ENCODE results near the gene NANOS2. TPM values are rescaled to one million over a fixed set of nuclear protein-coding genes. Genes with fewer than 3 reads are reported as not detected.

Gene NANOS2
- polyA plus RNA-seq, 1 experiment, result not detected

DNA sequence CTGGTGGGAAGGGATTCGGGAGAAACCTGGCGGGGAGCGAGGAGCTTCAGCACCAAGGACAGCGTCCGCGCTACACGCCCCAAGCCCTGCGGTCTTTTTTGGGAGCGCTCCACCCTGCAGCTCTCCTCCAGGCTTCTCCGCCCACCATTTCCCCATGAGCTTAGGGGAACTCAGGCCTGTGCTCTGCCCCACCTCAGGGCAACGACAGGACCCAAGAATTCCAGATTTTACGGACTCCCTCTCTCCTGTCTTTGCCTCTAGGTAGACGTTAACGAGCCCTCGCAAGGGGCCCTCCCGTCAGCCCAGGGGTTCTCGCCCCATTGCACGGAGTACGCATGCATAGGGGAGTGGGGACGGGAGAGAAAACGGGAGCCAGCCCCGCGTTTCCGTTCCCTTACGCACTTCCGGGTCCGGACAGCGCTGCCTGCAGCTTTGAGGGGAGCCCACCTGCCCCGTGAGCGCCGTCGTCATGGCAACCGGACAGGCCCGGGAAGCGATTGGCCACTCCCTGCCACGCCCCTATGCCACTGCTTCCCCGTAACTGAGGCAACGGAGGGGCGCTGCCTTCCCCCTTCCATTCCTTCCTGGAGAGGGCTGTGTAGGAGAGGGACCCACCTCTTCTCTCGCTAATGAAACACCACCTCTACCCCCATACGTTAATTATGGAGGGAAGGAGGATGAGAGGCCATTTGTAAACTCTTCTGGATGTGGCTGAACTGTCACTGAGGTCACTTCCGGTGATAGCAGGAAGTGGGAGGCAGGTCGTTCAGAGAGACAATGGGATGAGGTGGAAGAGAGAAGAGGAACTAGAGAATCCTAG is 38.3 kb upstream of the NANOS2 start:
- TF ChIP-seq, protein P1, sequence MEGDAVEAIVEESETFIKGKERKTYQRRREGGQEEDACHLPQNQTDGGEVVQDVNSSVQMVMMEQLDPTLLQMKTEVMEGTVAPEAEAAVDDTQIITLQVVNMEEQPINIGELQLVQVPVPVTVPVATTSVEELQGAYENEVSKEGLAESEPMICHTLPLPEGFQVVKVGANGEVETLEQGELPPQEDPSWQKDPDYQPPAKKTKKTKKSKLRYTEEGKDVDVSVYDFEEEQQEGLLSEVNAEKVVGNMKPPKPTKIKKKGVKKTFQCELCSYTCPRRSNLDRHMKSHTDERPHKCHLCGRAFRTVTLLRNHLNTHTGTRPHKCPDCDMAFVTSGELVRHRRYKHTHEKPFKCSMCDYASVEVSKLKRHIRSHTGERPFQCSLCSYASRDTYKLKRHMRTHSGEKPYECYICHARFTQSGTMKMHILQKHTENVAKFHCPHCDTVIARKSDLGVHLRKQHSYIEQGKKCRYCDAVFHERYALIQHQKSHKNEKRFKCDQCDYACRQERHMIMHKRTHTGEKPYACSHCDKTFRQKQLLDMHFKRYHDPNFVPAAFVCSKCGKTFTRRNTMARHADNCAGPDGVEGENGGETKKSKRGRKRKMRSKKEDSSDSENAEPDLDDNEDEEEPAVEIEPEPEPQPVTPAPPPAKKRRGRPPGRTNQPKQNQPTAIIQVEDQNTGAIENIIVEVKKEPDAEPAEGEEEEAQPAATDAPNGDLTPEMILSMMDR (IDR thresholded peaks at IDR 0.05; ENCODE audit: insufficient read depth, low read depth, low read length), result no peak
- ChIA-PET POLR2A (no interaction called here), CTCF (interaction anchor here (0.6 to 0.9 kb wide), 2 partner anchors 12 to 76 kb away, joined by 3 read pairs; no protein-coding TSS in a partner anchor)
- no peaks in the 10 kb centered on the region; the same call in 1 of the 2 replicates for H3K27me3 ChIP-seq (ENCODE audit: control insufficient read depth, insufficient read depth, low read length)
- no peaks in the 10 kb centered on the region for H3K36me3 ChIP-seq (ENCODE audit: control insufficient read depth, insufficient read depth, low read length)
- H3K4me3 ChIP-seq (ENCODE audit: low read depth, low read length), result peak overlapping the region; percentile 27
- no peak for DNase-seq (ENCODE audit: low read depth)

DNA sequence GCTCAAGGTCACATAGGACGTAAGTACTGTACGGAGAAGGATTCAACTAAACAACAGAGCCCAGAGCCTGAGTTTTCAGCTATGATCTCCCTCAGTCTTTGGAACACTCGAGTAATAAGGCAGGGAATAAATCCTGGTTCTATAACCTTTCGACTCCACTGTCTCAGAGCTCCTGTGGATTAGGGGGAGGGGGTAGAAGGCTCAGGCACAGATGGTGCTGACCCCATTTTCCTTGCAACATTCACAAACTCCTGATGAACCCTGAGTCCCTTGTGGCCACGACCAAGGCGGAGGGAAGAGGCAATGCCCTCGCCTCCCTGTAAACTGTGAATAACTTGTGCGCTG is 37.7 kb upstream of the NANOS2 start:
- H3K4me3 ChIP-seq (ENCODE audit: low read depth, low read length), result no peak overlapping the region
- no peaks in the 10 kb centered on the region; the same call in 1 of the 2 replicates for H3K27me3 ChIP-seq (ENCODE audit: control insufficient read depth, insufficient read depth, low read length)
- no peak for DNase-seq (ENCODE audit: low read depth)
- POLR2A ChIA-PET, result no interaction called here
- CTCF ChIA-PET, result interaction anchor here (0.9 kb wide), 1 partner anchor 12 kb away, joined by 3 read pairs; no protein-coding TSS in a partner anchor
- no peaks in the 10 kb centered on the region for H3K36me3 ChIP-seq (ENCODE audit: control insufficient read depth, insufficient read depth, low read length)
- TF ChIP-seq, protein P1 (IDR thresholded peaks at IDR 0.05; ENCODE audit: insufficient read depth, low read depth, low read length), result no peak

DNA sequence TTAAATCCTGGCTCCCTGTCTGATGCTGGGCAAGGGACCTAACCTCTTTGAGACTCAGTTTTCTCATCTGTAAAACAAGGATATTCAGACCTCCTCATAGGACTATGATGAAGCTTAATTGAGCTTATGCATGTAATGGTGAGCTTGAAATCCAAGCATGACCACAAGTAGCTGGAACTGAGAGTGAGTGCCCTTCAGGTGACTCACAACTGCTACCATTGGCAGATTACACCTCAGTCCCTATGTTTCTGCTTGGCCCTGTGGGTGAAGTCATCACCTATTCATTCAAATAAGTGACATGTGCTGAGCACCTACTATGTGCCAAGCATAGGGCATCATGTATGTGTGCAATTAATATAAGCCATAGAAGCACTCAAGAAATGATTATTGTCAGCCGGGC is 33.3 kb upstream of the NANOS2 start:
- ChIA-PET POLR2A (no interaction called here), CTCF (no interaction called here)
- no peak overlapping the region for H3K4me3 ChIP-seq (ENCODE audit: low read depth, low read length)
- no peak for DNase-seq (ENCODE audit: low read depth)
- TF ChIP-seq, protein P1 (IDR thresholded peaks at IDR 0.05; ENCODE audit: insufficient read depth, low read depth, low read length), result no peak
- no peaks in the 10 kb centered on the region; the same call in 1 of the 2 replicates for H3K27me3 ChIP-seq (ENCODE audit: control insufficient read depth, insufficient read depth, low read length)
- no peaks in the 10 kb centered on the region for H3K36me3 ChIP-seq (ENCODE audit: control insufficient read depth, insufficient read depth, low read length)

DNA sequence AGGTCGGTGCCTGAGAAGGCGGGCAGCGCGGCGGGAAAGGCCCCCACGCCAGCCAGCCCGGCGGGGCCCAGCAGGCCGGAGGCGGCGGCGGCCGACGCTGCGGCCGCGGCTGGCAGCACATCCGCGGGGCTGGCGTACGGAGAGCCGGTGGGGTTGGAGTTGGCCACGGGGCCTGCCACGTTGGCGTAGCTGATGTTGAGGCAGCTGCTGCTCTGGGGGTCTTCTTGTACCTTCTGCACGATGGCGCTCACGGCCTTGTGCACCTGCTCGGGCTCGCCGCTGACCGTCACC is 25.9 kb upstream of the NANOS2 start:
- TF ChIP-seq, protein P1 (IDR thresholded peaks at IDR 0.05; ENCODE audit: insufficient read depth, low read depth, low read length), result no peak
- H3K27me3 ChIP-seq (ENCODE audit: control insufficient read depth, insufficient read depth, low read length), result peaks cover 15% of the 10 kb centered on the region
- no peak overlapping the region for H3K4me3 ChIP-seq (ENCODE audit: low read depth, low read length)
- CTCF ChIA-PET, result interaction anchor here (0.9 kb wide), 1 partner anchor 12 kb away, joined by 3 read pairs; no protein-coding TSS in a partner anchor
- no peaks in the 10 kb centered on the region for H3K36me3 ChIP-seq (ENCODE audit: control insufficient read depth, insufficient read depth, low read length)
- no peak for DNase-seq (ENCODE audit: low read depth)
- POLR2A ChIA-PET, result no interaction called here

DNA sequence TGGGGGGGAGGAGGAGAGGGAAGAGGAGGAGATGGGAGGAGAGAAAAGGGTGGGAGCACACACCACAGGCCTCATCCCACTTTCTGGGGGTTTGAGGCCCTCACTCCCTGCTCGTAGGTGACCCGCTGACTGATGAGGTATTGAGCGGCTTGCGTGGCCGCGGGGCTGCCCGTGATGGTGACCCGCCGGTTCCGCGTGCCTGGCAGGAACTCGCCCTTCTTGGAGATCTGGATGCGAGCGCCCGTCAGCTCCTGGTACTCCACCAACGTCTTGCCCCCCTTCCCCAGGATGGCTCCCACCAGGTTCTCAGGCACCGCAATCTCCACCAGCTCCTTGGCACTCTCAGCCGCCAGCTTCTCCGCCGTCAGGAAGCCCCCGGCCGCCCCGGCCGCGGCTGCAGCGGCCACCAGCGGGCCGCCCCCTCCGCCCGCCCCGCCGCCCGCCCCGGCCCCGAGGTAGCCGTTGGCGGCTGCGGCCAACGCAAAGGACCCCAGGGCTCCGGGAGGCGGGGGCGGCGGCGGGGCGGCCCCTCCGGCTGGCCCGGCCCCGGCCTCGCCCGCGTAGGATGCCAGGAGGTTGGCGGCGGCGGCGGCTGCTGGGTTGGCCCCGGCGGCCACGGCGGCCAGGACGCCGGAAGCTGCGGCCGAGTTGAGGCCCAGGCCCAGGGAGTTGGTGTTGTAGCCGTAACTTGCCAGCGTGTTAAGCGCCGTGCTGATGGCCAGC is 25.4 kb upstream of the NANOS2 start:
- CTCF ChIA-PET, result interaction anchor here (0.9 kb wide), 1 partner anchor 13 kb away, joined by 3 read pairs; no protein-coding TSS in a partner anchor
- TF ChIP-seq, protein P1 (IDR thresholded peaks at IDR 0.05; ENCODE audit: insufficient read depth, low read depth, low read length), result no peak
- peaks cover 16% of the 10 kb centered on the region for H3K27me3 ChIP-seq (ENCODE audit: control insufficient read depth, insufficient read depth, low read length)
- H3K4me3 ChIP-seq (ENCODE audit: low read depth, low read length), result no peak overlapping the region
- DNase-seq (ENCODE audit: low read depth), result no peak
- no peaks in the 10 kb centered on the region for H3K36me3 ChIP-seq (ENCODE audit: control insufficient read depth, insufficient read depth, low read length)
- POLR2A ChIA-PET, result no interaction called here
